ENCODE results near the gene SUSD5.
"Not testable (repeated sequence)": the region's sequence is repeated elsewhere in the genome, so short reads cannot be mapped to it uniquely, and the experiment has no call there.

The SUSD5 gene

GRCh38 chr3:33111581-33111980, 107.0 kb downstream of the SUSD5 start:
- no peak for DNase-seq

- not testable (repeated sequence) for DNase-seq
These were observed 111.8 kb downstream of the SUSD5 start for GRCh38 chr3:33106854-33107253.

GRCh38 chr3:33105341-33105948, 113.2 kb downstream of the SUSD5 start:
- DNase-seq = no peak

- no peak for DNase-seq
These were observed 113.8 kb downstream of the SUSD5 start for GRCh38 chr3:33104803-33105202.

- DNase-seq = no peak
These were observed 115.1 kb downstream of the SUSD5 start for GRCh38 chr3:33103480-33103879.

GRCh38 chr3:33103034-33103433, 115.6 kb downstream of the SUSD5 start:
- DNase-seq = no peak

- DNase-seq = no peak
These were observed 118.4 kb downstream of the SUSD5 start for GRCh38 chr3:33100229-33100628.

Data from DMS79 (cell line).